Transverse colon (tissue), 4 donors: ENCODE data around the gene HOXC4.

ENCODE experiments used
- CTCF ChIP-seq, 5 experiments: fragments of 200-600 bp in 3 of 5; fragments of 450-650 bp in 2 of 5; sonication (generic) in 3 of 5; IDR thresholded peaks; 1 replicate in 2 of 5; 2 replicates in 3 of 5; pipeline ENCODE4 v1.5.1; 2016 to 2017; ENCODE audit warnings: antibody characterized with exemption in 5 of 5, inconsistent platforms in 3 of 5, mild to moderate bottlenecking in 2 of 5, moderate library complexity in 1 of 5
- POLR2AphosphoS5 ChIP-seq, 3 donors: sonication (generic); formaldehyde crosslinking; IDR thresholded peaks; one replicate each; pipeline ENCODE4 v1.6.1; 2016; ENCODE audit warnings: antibody characterized with exemption in 3 of 3

- TF ChIP-seq CTCF (IDR thresholded peaks at IDR 0.05) = no peak
- TF ChIP-seq POLR2AphosphoS5 (IDR thresholded peaks at IDR 0.05) = no peak
Measured at GRCh38 chr12:54036620-54037359, 16.8 kb upstream of the HOXC4 start.
